NCI-H146 treated with DMSO at 0.1 percent for 48 hours (cell line): ENCODE data around the gene SDK1.

Experiments
- DNase-seq: peaks from one replicate; lab custom pipeline; 2025; ENCODE audit not compliant: unreplicated experiment; lab: John Stamatoyannopoulos, UW

The SDK1 gene

GRCh38 chr7:4110438-4110837 is 809.4 kb downstream of the SDK1 start:
- no peak for DNase-seq

- DNase-seq, result no peak
These were observed 810.1 kb downstream of the SDK1 start for GRCh38 chr7:4111166-4111565.

DNA sequence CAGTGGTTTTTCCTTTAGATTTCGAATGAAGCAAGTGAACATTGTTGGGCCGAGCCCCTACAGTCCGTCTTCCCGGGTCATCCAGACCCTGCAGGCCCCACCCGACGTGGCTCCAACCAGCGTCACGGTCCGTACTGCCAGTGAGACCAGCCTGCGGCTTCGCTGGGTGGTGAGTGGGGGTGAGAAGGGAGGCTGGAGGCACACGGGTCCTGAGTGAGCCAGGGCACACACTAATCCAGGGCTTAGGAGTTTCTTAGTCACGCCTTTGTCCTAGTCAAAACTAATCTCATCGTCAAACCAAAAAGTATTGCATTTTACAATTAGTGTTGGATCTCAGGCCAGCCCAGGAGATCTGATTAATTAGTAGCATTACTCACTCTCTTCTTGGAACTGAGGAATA is 812.2 kb downstream of the SDK1 start:
- no peak for DNase-seq

DNA sequence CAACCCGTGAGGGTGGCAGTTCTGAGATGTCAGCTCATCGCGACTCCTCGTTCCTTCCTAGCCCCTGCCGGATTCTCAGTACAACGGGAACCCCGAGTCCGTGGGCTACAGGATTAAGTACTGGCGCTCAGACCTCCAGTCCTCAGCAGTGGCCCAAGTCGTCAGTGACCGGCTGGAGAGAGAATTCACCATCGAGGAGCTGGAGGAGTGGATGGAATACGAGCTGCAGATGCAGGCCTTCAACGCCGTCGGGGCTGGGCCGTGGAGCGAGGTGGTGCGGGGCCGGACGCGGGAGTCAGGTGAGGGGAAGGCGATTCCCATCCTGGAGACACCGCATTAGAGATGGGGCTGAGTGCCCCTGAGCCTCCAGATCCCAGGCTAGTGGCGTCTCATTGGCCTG is 812.9 kb downstream of the SDK1 start:
- no peak for DNase-seq

GRCh38 chr7:4115442-4115841 is 814.4 kb downstream of the SDK1 start:
- DNase-seq, result no peak

DNA sequence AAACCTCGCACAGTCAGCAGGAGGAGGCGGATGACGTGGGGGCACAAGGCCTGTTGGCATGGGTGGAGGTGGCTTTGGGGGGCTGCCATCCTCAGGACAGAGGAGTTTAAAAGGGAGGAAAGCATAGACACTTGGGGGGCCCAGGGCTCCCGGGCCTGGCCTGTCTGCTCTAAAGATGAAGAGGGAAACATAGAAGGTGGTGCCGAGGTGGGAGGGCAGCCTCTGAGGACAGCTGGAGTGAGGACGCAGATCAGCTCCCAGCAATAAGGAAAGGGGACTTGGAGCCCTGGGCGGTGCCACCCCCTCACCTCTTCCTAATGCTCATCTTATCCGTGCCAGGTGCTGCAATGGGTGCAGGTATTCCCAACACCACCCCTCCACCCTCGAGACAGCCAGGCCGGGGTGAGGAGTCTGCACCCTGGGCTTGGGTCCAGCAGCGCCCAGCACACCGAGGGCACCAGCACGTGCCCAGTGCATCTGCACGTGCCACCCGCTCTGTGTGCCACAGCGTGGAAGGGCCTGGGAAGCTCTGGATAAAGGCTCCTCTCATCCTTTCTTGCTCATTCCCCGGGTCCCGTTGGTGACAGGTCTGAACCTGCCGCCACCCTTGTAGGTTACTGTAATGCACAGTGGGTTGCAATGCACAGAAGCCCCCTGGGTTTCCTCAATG is 815.0 kb downstream of the SDK1 start:
- no peak for DNase-seq

DNA sequence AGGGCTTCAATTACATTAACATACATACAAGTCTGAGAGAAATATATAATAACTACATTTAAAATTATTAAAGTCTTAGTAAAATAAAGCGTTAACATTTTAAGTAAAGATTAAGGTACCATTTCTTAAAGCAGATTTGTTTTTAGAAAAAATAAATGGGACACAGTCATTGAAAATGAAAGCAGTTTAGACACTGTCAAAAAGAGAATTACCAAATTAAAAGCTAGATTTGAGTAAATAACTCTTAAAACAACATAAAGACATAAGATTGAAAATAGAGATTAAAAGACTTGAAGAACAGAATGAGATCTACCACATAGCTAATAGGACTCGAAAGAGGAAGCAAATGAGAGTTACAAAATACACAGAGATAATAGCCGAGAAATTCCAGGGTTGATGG is 818.8 kb downstream of the SDK1 start:
- no peak for DNase-seq

- DNase-seq, result no peak
These were observed 822.3 kb downstream of the SDK1 start for GRCh38 chr7:4123346-4123745.

GRCh38 chr7:4123823-4124222 is 822.8 kb downstream of the SDK1 start:
- DNase-seq, result no peak

DNA sequence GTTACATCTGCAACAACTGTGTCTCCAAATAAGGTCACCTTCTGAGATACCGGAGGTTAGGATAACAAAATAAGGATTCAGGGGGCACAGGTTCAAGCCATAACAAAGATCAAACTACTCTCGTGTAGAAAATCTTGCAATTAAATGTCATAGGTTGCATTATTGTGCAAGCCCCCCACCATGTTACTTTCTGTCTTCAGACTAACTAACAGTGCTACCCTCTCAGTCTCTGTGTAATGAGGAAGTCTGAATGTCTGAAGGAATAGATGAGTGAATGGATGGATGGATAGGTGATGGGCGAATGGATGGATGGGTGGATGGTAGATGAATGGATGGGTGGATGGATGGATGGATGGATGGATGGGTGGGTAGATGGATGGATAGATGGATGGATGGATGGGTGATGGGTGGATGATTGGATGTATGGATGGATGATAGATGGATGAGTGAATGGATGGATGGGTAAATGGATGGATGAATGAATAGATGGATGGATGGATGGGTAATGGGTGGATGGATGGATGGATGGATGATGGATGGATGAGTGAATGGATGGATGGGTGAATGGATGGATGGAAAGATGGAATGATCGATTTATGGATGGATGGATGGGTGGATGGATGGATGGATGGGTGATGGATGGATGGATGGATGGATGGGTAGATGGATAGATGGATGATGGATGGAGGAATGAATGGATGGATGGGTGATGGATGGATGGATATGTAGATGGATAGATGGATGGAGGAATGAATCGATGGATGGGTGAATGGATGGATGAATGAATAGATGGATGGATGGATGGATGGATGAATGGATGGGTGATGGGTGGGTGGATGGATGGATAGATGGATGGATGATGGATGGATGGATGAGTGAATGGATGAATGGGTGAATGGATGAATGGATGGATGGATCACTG is 823.8 kb downstream of the SDK1 start:
- DNase-seq, result no peak

GRCh38 chr7:4127909-4128560 is 827.0 kb downstream of the SDK1 start:
- DNase-seq, result no peak

- DNase-seq, result no peak
These were observed 828.5 kb downstream of the SDK1 start for GRCh38 chr7:4129481-4130122.

GRCh38 chr7:4131063-4131462 is 830.0 kb downstream of the SDK1 start:
- DNase-seq, result no peak

DNA sequence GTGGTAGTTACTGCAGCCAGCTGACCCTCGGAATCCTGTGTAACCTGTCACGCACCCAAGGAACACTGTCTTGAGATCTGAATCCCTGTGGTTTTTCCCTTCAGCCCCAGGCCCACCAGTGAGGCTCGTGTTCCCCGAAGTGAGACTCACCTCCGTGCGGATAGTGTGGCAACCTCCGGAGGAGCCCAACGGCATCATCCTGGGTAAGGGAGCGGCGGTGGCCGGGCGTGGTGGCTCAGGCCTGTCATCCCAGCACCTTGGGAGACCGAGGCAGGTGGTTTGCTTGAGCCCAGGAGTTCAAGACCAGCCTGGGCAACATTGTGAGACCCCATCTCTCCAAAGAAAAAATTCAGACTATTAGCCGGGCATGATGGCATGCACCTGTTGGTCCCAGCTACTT is 831.2 kb downstream of the SDK1 start:
- no peak for DNase-seq

GRCh38 chr7:4133491-4134044 is 832.5 kb downstream of the SDK1 start:
- no peak for DNase-seq

DNA sequence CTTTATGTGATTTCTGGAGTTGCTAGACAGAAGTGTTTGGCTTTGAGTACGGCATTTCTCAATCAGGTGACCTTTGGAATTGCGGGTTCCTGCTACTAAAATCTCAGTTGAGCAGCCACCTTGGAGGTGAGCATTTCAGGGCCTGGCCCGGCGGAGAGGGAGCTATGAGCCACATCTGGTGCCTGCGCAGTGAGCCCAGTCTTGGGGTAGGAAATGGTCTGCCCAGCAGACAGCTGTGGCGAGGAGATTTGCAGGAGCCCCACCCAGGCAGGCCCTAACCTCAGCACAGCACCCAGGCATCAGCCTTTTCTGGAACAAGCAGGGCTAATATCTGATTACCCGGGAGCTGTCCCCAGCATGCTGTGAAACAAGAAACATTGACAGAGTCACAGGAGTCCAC is 833.2 kb downstream of the SDK1 start:
- DNase-seq, result no peak

DNA sequence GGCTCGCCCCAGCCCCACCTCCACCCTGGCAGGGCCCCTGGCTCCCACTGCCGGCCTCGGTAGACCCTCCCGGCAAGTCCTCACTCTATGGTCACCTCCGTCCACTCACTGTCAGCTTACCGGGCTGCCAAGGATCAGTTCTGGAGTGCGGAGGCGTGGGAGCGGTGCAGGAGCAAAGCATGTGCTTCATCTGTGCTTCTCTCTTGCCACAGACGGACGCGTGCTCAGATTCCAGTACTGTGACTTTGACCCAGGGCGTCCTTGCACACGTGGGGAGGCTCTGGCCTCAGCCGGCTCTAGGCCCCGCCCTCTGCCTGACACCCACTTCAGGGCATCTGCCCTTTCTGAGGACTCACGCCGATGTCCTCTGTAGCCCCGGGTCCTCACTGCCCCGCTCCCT is 833.6 kb downstream of the SDK1 start:
- no peak for DNase-seq

DNA sequence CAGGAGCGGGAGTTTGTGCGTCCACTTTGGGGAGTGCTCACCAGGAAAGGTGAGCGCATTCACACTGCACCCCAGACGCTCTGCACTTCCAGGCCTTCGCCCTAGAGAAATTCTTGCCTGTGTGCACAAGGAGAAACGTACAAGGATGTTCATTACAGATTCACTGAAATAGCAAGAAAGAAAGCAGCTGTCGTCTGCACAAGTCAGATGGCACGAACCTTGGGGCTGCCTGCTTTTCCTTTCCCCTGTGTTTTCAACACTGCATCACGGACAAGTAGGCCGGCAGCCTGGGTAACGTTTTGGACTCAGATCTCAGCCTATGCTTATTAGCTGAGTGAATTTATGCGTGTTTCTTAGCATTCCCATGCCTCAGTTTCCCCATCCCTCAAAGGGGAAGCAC is 834.2 kb downstream of the SDK1 start:
- DNase-seq, result no peak

DNA sequence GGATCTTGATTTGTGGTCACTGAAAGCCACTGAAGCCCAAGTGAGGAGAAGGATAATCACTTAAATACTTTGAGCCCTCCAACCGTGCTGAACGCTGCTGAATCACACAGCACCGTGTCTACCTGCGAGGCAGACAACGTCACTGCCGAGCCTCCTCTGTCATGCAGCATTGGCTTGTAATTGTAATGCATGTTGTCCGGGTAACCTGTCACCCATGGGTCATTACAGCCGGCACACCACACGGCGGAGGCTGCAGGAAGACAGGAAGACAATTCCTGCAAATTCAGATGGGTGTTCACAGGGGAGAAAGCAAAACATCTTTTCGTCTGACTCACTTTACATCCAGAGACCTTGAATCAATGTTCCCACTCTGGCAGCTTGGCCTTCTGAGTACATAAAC is 835.0 kb downstream of the SDK1 start:
- no peak for DNase-seq

DNA sequence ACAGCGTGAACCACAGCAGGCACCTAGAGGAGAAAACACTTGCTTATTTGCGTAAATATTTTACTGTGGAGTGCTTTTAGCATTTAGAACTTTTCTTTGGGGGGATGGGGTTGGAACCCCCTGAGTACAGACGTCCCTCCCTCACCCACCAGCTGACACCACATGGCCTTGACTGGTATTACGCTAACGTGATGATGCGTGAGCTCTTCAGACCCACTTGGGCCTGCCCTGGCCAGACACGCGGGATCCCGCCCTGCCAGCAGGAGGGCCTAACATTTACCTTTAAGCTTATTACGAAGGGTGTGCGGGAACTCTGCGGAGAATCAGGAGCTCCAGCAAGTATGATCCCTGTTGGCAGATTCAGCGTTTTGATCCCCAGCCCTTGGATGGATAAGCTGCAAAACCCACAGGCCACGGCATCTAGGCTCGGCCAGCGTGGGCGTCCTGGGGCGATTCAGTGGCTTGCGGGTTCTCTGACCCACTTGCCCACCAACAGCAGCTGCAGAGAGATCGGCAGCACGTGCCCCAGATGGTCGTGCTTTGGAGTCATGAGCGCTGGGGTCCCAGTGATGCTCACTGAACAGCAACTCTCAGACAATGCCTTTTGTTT is 835.6 kb downstream of the SDK1 start:
- DNase-seq, result no peak

- no peak for DNase-seq
These were observed 836.5 kb downstream of the SDK1 start for GRCh38 chr7:4137552-4137951.
